ENCODE data around the gene TMPRSS2.

The TMPRSS2 gene

GRCh38 chr21:41507521-41508414 is at the start of gene TMPRSS2:
TSS of gene TMPRSS2 (minus strand) at chr21:41508158. CDS start at chr21:41498133, 10,025 bp downstream.
- no peak within 1 kb of the TSS for H3K4me3 ChIP-seq (ENCODE audit: low read depth, low read length)
- no peak for TF ChIP-seq CTCF (IDR thresholded peaks at IDR 0.05; ENCODE audit: borderline replicate concordance, insufficient read depth, low read depth, low read length)

DNA sequence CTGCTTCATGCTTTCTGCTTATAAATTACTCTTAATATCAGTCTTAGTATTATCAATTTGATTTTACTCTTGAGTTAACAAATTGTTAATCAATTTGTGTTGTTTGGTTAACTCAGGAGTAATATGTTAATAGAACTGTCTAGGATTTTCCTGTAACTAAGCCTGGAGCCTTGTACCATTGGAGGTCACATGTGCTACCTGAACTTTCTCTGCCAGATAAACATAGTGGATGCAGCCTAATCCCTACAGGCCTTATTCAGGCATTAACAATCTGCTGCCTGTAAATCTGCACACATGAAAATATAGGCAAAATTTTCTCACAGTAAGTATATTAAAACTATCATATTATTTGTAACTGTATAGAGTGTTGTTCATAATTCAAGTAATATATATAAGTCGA is 47.1 kb upstream of the TMPRSS2 start:
- H3K4me3 ChIP-seq (ENCODE audit: low read depth, low read length) = no peak overlapping the region
- no peak for TF ChIP-seq CTCF (IDR thresholded peaks at IDR 0.05; ENCODE audit: borderline replicate concordance, insufficient read depth, low read depth, low read length)

- TF ChIP-seq CTCF (IDR thresholded peaks at IDR 0.05; ENCODE audit: borderline replicate concordance, insufficient read depth, low read depth, low read length) = no peak
- no peak overlapping the region for H3K4me3 ChIP-seq (ENCODE audit: low read depth, low read length)
Measured at GRCh38 chr21:41552254-41552653, 44.3 kb upstream of the TMPRSS2 start.

DNA sequence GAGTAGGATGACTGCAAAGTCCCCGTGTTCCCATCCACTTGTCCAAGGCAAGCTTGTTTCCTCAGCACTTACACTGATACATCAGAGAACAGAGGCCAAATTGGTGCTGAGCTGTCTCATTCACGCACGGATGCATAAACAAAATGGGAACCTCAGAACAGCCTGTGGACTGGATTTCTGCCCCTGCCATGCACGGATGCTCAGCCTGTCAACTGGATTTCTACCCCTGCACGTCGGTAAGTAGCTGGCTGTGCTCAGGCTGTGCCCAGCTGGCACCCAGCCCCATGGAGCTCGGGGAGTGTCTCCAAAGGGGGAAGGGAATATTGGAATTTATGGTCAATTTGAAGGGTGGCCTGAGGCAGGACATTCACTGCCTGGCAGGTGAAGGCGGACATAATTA is 40.8 kb upstream of the TMPRSS2 start:
- no peak overlapping the region for H3K4me3 ChIP-seq (ENCODE audit: low read depth, low read length)
- TF ChIP-seq CTCF (IDR thresholded peaks at IDR 0.05; ENCODE audit: borderline replicate concordance, insufficient read depth, low read depth, low read length) = no peak

DNA sequence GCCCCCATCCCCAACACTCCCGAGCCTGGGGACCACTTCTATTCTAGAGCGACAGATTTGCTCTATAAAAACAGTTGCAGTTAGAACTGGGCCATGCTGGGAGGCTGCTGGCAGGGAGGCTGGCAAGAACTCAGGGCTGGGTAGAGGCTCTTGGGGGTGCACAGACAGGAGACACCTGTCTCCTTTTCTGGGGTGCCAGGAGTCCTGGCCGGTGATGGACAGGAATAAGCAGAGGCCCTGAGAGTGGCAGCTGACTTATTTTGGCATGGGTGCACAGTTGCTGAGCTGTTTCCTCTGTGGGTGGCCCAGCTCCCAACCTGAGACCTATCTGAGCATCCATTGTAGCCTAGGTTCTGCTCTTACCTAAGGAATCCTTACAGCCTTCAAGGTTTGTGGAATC is 39.2 kb upstream of the TMPRSS2 start:
- H3K4me3 ChIP-seq (ENCODE audit: low read depth, low read length) = no peak overlapping the region
- no peak for TF ChIP-seq CTCF (IDR thresholded peaks at IDR 0.05; ENCODE audit: borderline replicate concordance, insufficient read depth, low read depth, low read length)

DNA sequence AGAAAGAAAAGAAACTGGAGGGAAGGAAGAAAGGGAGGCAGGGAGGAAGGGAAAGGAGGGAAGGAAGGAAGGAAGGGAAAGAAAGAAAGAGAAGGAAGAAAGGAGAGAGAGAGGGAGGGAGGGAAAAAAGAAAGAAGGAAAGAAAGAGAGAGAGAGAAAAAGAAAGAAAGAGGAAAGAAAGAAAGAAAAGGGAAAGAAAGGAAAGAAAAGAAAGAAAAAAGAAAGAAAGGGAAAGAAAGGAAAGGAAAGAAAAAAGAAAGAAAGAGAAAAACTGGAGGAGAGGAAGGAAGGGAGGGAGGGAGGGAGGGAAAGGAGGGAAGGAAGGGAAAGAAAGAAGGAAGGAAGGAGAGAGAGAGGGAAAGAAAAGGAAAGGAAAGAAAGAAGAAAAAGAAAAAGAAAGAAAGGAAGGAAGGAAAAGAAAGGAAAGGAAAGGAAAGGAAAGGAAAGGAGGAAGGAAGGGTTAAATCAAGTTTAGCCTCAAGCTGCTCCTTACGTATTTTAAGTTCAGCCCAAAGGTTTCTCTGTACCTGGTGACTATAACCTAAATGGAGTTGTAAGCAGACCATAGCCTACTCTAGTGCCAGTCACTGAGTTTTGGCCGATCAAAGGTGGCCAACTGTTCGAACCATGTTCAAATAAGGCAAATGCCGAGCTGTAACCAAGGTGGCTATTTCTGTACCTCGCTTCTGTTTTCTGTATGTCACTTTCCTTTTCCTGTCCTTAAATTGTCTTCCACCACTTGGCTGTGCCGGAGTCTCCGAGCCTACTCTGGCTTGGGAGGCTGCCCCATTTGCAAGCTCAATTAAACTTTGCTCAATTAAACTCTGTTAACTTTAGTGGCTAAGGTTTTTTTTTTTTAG is 37.8 kb upstream of the TMPRSS2 start:
- TF ChIP-seq CTCF (IDR thresholded peaks at IDR 0.05; ENCODE audit: borderline replicate concordance, insufficient read depth, low read depth, low read length) = no peak
- no peak overlapping the region for H3K4me3 ChIP-seq (ENCODE audit: low read depth, low read length)

All from GM12875 (cell line).